A673 (cell line): ENCODE data around the gene DOCK8. TPM values are rescaled to one million over a fixed set of nuclear protein-coding genes. Genes with fewer than 3 reads are reported as not detected.

Source experiments
- BruUV-seq: library from RNA; stranded (reverse); fragments of 400-500 nt; replicated peaks from 2 replicates; lab custom pipeline; 2021; lab: Mats Ljungman, UMichigan
- CTCF ChIA-PET: fragments of 300-600 bp; sonication (Branson Sonifier 250); formaldehyde crosslinking; loops from one replicate; lab custom pipeline; 2022; ENCODE audit warnings: antibody characterized with exemption; lab: Charles Lee
- POLR2A ChIA-PET: fragments of 300-600 bp; sonication (Branson Sonifier 250); formaldehyde crosslinking; loops from one replicate; lab custom pipeline; 2022; ENCODE audit warnings: antibody characterized with exemption; ENCODE audit not compliant: low non-redundant PET; lab: Charles Lee
- DNase-seq: peaks from one replicate; pipeline ENCODE4 v3.0.0-alpha.2; 2015; ENCODE audit warnings: low spot score
- H3K27ac ChIP-seq: fragments of 200-600 bp; sonication (generic); 2 replicates; pipeline ENCODE4 v1.5.1; 2016; ENCODE audit warnings: mixed run types, low read depth, mild to moderate bottlenecking, mixed read lengths, antibody characterized with exemption, low read length; ENCODE audit not compliant: poor library complexity, severe bottlenecking
- H3K27me3 ChIP-seq: fragments of 200-600 bp; sonication (generic); replicated peaks from 2 replicates; pipeline ENCODE4 v1.6.1; 2017; ENCODE audit warnings: mixed run types, low read depth, mild to moderate bottlenecking, mixed read lengths, antibody characterized with exemption, low read length; ENCODE audit not compliant: insufficient read depth, poor library complexity
- H3K36me3 ChIP-seq: fragments of 200-600 bp; sonication (generic); 2 replicates; pipeline ENCODE4 v1.6.1; 2016; ENCODE audit warnings: mixed run types, mild to moderate bottlenecking, mixed read lengths, antibody characterized with exemption, low read length; ENCODE audit not compliant: insufficient read depth, poor library complexity, severe bottlenecking
- H3K4me1 ChIP-seq: fragments of 200-600 bp; sonication (generic); 2 replicates; pipeline ENCODE4 v1.6.1; 2017; ENCODE audit warnings: mixed run types, mild to moderate bottlenecking, mixed read lengths, antibody characterized with exemption, low read length; ENCODE audit not compliant: insufficient read depth, poor library complexity, severe bottlenecking
- H3K4me3 ChIP-seq: fragments of 200-600 bp; sonication (generic); 2 replicates; pipeline ENCODE4 v1.5.1; 2016; ENCODE audit warnings: low read depth, mixed run types, mild to moderate bottlenecking, mixed read lengths, low read length; ENCODE audit not compliant: poor library complexity, severe bottlenecking
- H3K9me3 ChIP-seq: fragments of 200-600 bp; sonication (generic); 2 replicates; pipeline ENCODE4 v1.6.1; 2016; ENCODE audit warnings: mixed run types, low read depth, mild to moderate bottlenecking, mixed read lengths, antibody characterized with exemption, low read length; ENCODE audit not compliant: poor library complexity, severe bottlenecking
- CTCF ChIP-seq: fragments of 300-800, 200-600 bp; sonication (generic); conservative IDR thresholded peaks from 2 replicates; pipeline ENCODE4 v1.5.1; 2017; ENCODE audit warnings: low read depth, mild to moderate bottlenecking, antibody characterized with exemption, low read length, moderate library complexity, mixed read lengths
- EZH2 ChIP-seq: fragments of 200-600 bp; sonication (generic); IDR thresholded peaks from 2 replicates; pipeline ENCODE4 v1.6.1; 2017; ENCODE audit warnings: borderline replicate concordance, low read depth, mild to moderate bottlenecking, mixed read lengths, antibody characterized with exemption, low read length; ENCODE audit not compliant: poor library complexity, severe bottlenecking
- intact Hi-C: fragments of 100-400 bp; cut with micrococcal nuclease; formaldehyde crosslinking; loops from one replicate; pipeline ENCODE4 v1.10.0; 2022; ENCODE audit not compliant: unreplicated experiment
- total RNA-seq: library from RNA; stranded (reverse); gene quantifications from 2 replicates; pipeline ENCODE4 v1.2.3, GENCODE V29; 2021

Gene DOCK8
- total RNA-seq, 1 experiment from 2014 or later, result not detected

DNA sequence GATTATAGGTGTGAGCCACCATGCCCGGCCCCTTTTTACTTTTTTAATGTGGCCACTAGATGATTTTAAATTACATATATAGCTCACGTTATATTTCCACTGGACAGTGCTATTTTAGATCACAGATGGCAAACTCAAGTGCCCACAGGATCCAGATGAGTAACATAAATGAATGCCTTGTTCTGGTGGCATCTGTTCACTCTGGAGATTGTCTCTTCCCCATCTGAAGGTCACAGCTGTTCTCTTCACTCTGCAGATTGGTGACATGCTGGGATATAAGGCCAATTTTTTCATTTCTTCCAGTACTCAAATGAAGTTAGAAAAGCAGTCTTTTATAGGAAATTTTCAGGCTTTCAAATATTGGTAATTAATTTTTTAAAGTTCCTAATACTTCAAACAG lies 160.1 kb downstream of the DOCK8 start:
- Histone ChIP-seq H3K36me3 (no peaks in the 10 kb centered on the region), H3K27ac (no peak overlapping the region), H3K4me3 (no peak overlapping the region), H3K4me1 (no peaks in the 10 kb centered on the region), H3K27me3 (peaks cover 74% of the 10 kb centered on the region), H3K9me3 (no peaks in the 10 kb centered on the region)
- POLR2A ChIA-PET, result no interaction called here
- no TSS peak for BruUV-seq
- CTCF ChIA-PET, result no interaction called here
- DNase-seq, result no peak
- intact Hi-C loops, result no loop called here
- TF ChIP-seq EZH2 (no peak), CTCF (no peak)

DNA sequence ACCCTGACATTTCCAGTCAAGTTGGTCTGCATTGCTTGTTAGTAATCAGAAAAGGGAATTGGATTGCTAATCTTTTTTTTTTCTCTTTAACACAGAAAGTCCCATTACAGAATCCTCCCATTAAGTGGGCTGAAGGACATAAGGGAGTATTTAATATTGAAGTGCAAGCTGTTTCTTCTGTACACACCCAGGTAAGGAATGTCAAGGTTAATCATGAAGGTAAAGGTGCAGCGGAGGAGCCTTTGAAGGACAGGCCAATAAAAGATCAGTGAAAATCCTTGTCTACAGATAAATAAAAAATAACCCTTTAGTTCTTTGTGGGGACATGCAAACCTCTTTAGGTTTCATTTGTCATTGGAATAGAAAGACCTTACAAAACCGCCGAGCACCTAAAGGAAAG lies 161.4 kb downstream of the DOCK8 start:
- POLR2A ChIA-PET, result no interaction called here
- no peak for DNase-seq
- no peak overlapping the region for H3K4me3 ChIP-seq
- peaks cover 76% of the 10 kb centered on the region for H3K27me3 ChIP-seq
- H3K4me1 ChIP-seq, result no peaks in the 10 kb centered on the region
- CTCF ChIA-PET, result no interaction called here
- BruUV-seq, result no TSS peak
- H3K9me3 ChIP-seq, result no peaks in the 10 kb centered on the region
- no peak for TF ChIP-seq CTCF
- no peak for TF ChIP-seq EZH2
- intact Hi-C loops, result no loop called here
- H3K36me3 ChIP-seq, result no peaks in the 10 kb centered on the region
- H3K27ac ChIP-seq, result no peak overlapping the region

DNA sequence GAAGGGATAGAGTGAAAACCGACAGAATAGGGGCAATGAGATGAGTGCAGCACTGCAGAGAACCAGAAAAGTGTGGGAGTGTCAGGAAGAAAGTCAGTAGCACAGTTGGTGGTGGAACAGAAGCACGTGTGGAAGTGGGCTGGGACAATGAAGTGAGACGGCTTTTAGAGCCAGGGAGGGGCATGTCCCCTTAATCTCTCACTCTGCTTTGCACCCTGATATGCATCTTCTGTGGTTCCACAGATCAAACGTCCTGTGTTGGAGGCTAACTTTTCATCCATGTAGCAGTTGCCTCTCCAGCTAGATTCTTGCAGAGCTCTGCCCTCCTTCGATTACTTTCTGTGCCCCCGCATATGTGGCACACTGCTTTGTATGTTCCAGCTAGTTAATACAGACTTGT lies 163.6 kb downstream of the DOCK8 start:
- DNase-seq, result no peak
- H3K4me3 ChIP-seq, result no peak overlapping the region
- BruUV-seq, result no TSS peak
- H3K36me3 ChIP-seq, result no peaks in the 10 kb centered on the region
- intact Hi-C loops, result no loop called here
- CTCF ChIA-PET, result interaction anchor here (0.6 kb wide), 1 partner anchor 433 kb away, joined by 3 read pairs; no protein-coding TSS in a partner anchor
- H3K27ac ChIP-seq, result no peak overlapping the region
- no peak for TF ChIP-seq EZH2
- no peak for TF ChIP-seq CTCF
- H3K9me3 ChIP-seq, result no peaks in the 10 kb centered on the region
- peaks cover 77% of the 10 kb centered on the region for H3K27me3 ChIP-seq
- POLR2A ChIA-PET, result no interaction called here
- H3K4me1 ChIP-seq, result no peaks in the 10 kb centered on the region
